ENCODE data around the gene MMP10.

GRCh38 chr11:102722821-102723220, 57.6 kb downstream of the MMP10 start:
- TF ChIP-seq TEAD4 (IDR thresholded peaks at IDR 0.05; ENCODE audit: borderline replicate concordance, insufficient read depth) (no peak), CTCF (IDR thresholded peaks at IDR 0.05) (no peak), EZH2phosphoT487 (IDR thresholded peaks at IDR 0.05; ENCODE audit: borderline replicate concordance, low read depth) (no peak), ZBTB33 (IDR thresholded peaks at IDR 0.05; ENCODE audit: borderline replicate concordance, low read depth) (no peak), POLR2AphosphoS5 (IDR thresholded peaks at IDR 0.05; ENCODE audit: low read depth, low read length) (no peak), REST (IDR thresholded peaks at IDR 0.05; ENCODE audit: low read depth, low read length) (no peak), NRF1 (IDR thresholded peaks at IDR 0.05; ENCODE audit: low read depth, low read length) (no peak), JUND (IDR thresholded peaks at IDR 0.05) (no peak), USF1 (IDR thresholded peaks at IDR 0.05; ENCODE audit: borderline replicate concordance, low read depth) (no peak), RCOR1 (IDR thresholded peaks at IDR 0.05; ENCODE audit: low read length) (no peak), EP300 (IDR thresholded peaks at IDR 0.05; ENCODE audit: borderline replicate concordance in 1 of 2, low read depth in 1 of 2, low read length in 1 of 2) (no peak), RAD21 (IDR thresholded peaks at IDR 0.05; ENCODE audit: low read length) (no peak), RXRA (IDR thresholded peaks at IDR 0.05; ENCODE audit: borderline replicate concordance, low read depth) (no peak)

All from SK-N-SH (cell line).